CD4-positive, alpha-beta memory T cell (primary cell): Measurements from ENCODE around the gene AKT3. TPM values are rescaled to one million over a fixed set of nuclear protein-coding genes. Genes with fewer than 3 reads are reported as not detected.

Experiments used
- CTCF ChIA-PET: fragments of 350-600 bp; sonication (Branson Sonifier 250); formaldehyde crosslinking; loops from one replicate; lab custom pipeline; 2021; ENCODE audit warnings: inconsistent platforms; ENCODE audit not compliant: partially characterized antibody; lab: Charles Lee
- POLR2A ChIA-PET: fragments of 350-600 bp; sonication (Branson Sonifier 250); formaldehyde crosslinking; loops from one replicate; lab custom pipeline; 2021; ENCODE audit not compliant: partially characterized antibody; lab: Charles Lee
- DNase-seq, 5 donors: peaks; one replicate each; pipeline versions ENCODE4 v3.0.0 to v3.0.0-alpha.2; 2020 to 2022; ENCODE audit warnings: mixed read lengths in 1 of 5
- H3K27ac ChIP-seq: one replicate; pipeline ENCODE4 v1.7.0; 2013; ENCODE audit warnings: low read depth, low read length
- H3K27me3 ChIP-seq: 2 replicates; pipeline ENCODE4 v1.7.0; 2013; ENCODE audit warnings: mild to moderate bottlenecking, low read length, moderate library complexity; ENCODE audit not compliant: insufficient read depth
- H3K36me3 ChIP-seq: 2 replicates; pipeline ENCODE4 v1.7.0; 2013; ENCODE audit warnings: mild to moderate bottlenecking, low read length, moderate library complexity; ENCODE audit not compliant: insufficient read depth
- H3K4me1 ChIP-seq: 2 replicates; pipeline ENCODE4 v1.7.0; 2013; ENCODE audit warnings: mild to moderate bottlenecking, low read length, moderate library complexity; ENCODE audit not compliant: insufficient read depth
- H3K4me3 ChIP-seq, 2 donors: one replicate each; pipeline ENCODE4 v1.7.0; 2013; ENCODE audit warnings: low read length in 2 of 2, mild to moderate bottlenecking in 1 of 2
- H3K9me3 ChIP-seq, 2 donors: one replicate each; pipeline ENCODE4 v1.7.0; 2013; ENCODE audit warnings: low read length in 2 of 2, control low read depth in 1 of 2; ENCODE audit not compliant: control insufficient read depth in 1 of 2
- H3K27ac Mint-ChIP-seq, 7 donors: one replicate each; pipeline ENCODE4 v1.8.0; 2020 to 2021; ENCODE audit warnings: mixed read lengths in 7 of 7, mild to moderate bottlenecking in 6 of 7, inconsistent platforms in 3 of 7, moderate library complexity in 3 of 7
- H3K27me3 Mint-ChIP-seq, 2 donors: one replicate each; pipeline ENCODE4 v1.8.0; 2020 to 2021; ENCODE audit warnings: mixed read lengths in 2 of 2
- H3K36me3 Mint-ChIP-seq, 2 donors: one replicate each; pipeline ENCODE4 v1.8.0; 2020 to 2021; ENCODE audit warnings: mixed read lengths in 2 of 2, inconsistent platforms in 1 of 2, mild to moderate bottlenecking in 1 of 2
- H3K4me1 Mint-ChIP-seq, 4 donors: one replicate each; pipeline ENCODE4 v1.8.0; 2020 to 2021; ENCODE audit warnings: mixed read lengths in 4 of 4, mild to moderate bottlenecking in 1 of 4
- H3K4me3 Mint-ChIP-seq, 8 donors: one replicate each; pipeline ENCODE4 v1.8.0; 2020 to 2021; ENCODE audit warnings: mixed read lengths in 8 of 8, mild to moderate bottlenecking in 7 of 8, moderate library complexity in 6 of 8, inconsistent platforms in 3 of 8
- H3K9me3 Mint-ChIP-seq, 8 donors: one replicate each; pipeline ENCODE4 v1.8.0; 2020 to 2021; ENCODE audit warnings: mixed read lengths in 8 of 8, mild to moderate bottlenecking in 5 of 8, inconsistent platforms in 3 of 8, moderate library complexity in 1 of 8
- intact Hi-C: fragments of 100-400 bp; cut with micrococcal nuclease; formaldehyde crosslinking; loops from one replicate; pipeline ENCODE4 v1.15.1; 2023
- polyA plus RNA-seq, 2 donors: library from polyadenylated mRNA; unstranded; fragments of 300-500 nt; fragmentation: Illumina TruSeq; gene quantifications; one replicate each; pipeline ENCODE4 v1.2.3, GENCODE V29; 2021
- total RNA-seq, 2 experiments: library from RNA; stranded (reverse); gene quantifications; one replicate each; pipeline ENCODE4 v1.2.3, GENCODE V29; 2021

AKT3 gene
- total and polyA plus RNA-seq, 4 experiments from 2014 or later, result 0.56 to 152 (median 77.1) TPM

DNA sequence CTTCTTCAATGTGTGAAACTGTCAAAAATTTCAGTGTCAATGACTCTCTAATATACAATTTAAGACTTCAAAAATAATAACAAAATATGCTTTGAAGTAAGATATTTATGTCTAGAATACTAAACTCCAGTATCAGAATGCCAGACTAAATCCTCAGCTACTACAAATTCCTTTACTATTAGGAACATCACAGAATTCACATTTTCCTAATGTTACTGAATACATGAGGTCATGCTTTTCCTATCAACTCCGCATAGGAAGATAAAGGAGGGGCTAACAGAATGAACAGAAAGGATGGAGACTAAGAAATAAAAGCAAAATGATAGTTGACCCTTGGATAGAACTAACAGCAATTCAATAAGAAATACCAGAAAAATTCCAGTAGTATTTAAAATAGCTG, 301.5 kb downstream of the AKT3 start:
- H3K9me3 ChIP-seq, result no peaks in the 10 kb centered on the region
- H3K27ac Mint-ChIP-seq, result no peak overlapping the region
- ChIA-PET CTCF (interaction anchor here (2.1 kb wide), 1 partner anchor 200 kb away, joined by 4 read pairs; no protein-coding TSS in a partner anchor), POLR2A (no interaction called here)
- H3K27me3 ChIP-seq, result no peaks in the 10 kb centered on the region
- H3K27me3 Mint-ChIP-seq, result no peaks in the 10 kb centered on the region
- H3K36me3 Mint-ChIP-seq, result peaks cover 54 to 58% of the 10 kb centered on the region in 2 donors
- H3K4me3 Mint-ChIP-seq, result no peak overlapping the region
- no peak for DNase-seq
- no peaks in the 10 kb centered on the region for H3K4me1 ChIP-seq
- no peaks in the 10 kb centered on the region for H3K9me3 Mint-ChIP-seq
- H3K4me3 ChIP-seq, result no peak overlapping the region
- intact Hi-C loops, result no loop called here
- peaks cover 0 to 3% (median 1%) of the 10 kb centered on the region in 4 donors for H3K4me1 Mint-ChIP-seq
- H3K27ac ChIP-seq, result no peak overlapping the region
- no peaks in the 10 kb centered on the region for H3K36me3 ChIP-seq

DNA sequence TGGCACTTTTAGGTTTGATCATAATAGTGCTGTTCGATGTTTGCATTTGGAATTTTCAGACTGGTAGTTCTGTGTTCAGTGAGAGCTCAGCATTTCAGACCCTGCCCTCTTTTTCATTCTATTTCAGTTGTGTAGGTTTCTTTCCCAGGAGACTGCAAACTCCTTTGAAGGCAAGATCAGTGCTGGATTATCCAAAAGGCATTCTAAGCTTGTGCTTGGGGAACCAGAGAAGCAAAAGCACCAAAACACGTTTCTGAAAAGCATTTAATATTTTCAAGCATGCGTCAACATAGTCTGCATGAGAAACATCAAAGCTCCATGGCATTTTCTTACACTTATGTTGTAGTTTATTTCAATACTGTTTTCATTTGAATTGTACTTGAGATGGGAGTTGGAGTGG, 302.2 kb downstream of the AKT3 start:
- Histone ChIP-seq H3K4me3 (no peak overlapping the region), H3K27ac (no peak overlapping the region), H3K36me3 (no peaks in the 10 kb centered on the region), H3K27me3 (no peaks in the 10 kb centered on the region), H3K4me1 (no peaks in the 10 kb centered on the region), H3K9me3 (no peaks in the 10 kb centered on the region)
- no peaks in the 10 kb centered on the region for H3K27me3 Mint-ChIP-seq
- H3K36me3 Mint-ChIP-seq, result peaks cover 54 to 63% of the 10 kb centered on the region in 2 donors
- ChIA-PET CTCF (interaction anchor here (2.1 kb wide), 1 partner anchor 201 kb away, joined by 4 read pairs; no protein-coding TSS in a partner anchor), POLR2A (no interaction called here)
- intact Hi-C loops, result no loop called here
- H3K9me3 Mint-ChIP-seq, result no peaks in the 10 kb centered on the region
- H3K4me1 Mint-ChIP-seq, result peaks cover 0 to 5% (median 3%) of the 10 kb centered on the region in 4 donors
- H3K4me3 Mint-ChIP-seq, result no peak overlapping the region
- H3K27ac Mint-ChIP-seq, result no peak overlapping the region
- no peak for DNase-seq

DNA sequence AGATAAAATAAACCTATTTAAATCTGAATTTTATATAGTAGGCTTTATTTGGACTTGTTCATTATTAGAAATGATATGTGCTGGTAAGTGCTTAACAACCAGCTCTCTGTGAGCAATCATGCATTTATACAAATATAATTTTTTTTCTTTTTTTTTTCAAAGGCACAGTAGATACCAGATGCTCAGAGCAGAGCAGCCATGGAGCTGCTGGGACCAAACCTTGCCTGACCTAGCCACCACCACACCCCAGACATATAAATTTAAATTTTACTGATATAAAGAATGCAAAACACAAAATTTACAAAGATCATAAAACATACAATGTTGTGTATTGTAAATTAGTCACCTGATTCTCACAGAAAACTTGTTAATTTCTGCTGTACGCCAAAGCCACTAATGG, 303.6 kb downstream of the AKT3 start:
- DNase-seq, result no peak
- H3K4me3 Mint-ChIP-seq, result no peak overlapping the region
- Histone ChIP-seq H3K9me3 (no peaks in the 10 kb centered on the region), H3K27me3 (no peaks in the 10 kb centered on the region), H3K4me3 (no peak overlapping the region), H3K4me1 (no peaks in the 10 kb centered on the region), H3K36me3 (no peaks in the 10 kb centered on the region), H3K27ac (no peak overlapping the region)
- CTCF ChIA-PET, result no interaction called here
- no peak overlapping the region for H3K27ac Mint-ChIP-seq
- peaks cover 53 to 62% of the 10 kb centered on the region in 2 donors for H3K36me3 Mint-ChIP-seq
- POLR2A ChIA-PET, result no interaction called here
- peaks cover 0 to 10% (median 5%) of the 10 kb centered on the region in 4 donors for H3K4me1 Mint-ChIP-seq
- no peaks in the 10 kb centered on the region for H3K27me3 Mint-ChIP-seq
- intact Hi-C loops, result no loop called here
- H3K9me3 Mint-ChIP-seq, result no peaks in the 10 kb centered on the region

DNA sequence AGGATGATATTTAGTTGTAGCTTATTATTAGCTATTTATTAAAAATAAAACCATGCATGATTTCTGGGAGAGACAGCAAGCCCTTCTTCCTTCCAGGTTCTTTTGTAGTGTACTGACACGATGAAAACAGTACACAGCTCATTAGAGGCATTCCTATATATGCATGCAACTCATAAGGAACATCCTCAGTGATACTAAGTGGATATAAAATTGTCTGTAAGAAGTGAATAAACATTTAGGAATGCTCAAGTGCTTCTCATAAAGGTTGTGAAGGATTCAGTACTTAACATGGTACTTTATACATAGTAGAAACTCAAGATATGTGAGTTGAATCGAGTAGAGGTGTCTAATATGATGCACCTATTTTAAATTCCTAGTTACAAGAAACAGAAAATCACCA, 306.5 kb downstream of the AKT3 start:
- DNase-seq, result no peak
- ChIA-PET POLR2A (no interaction called here), CTCF (no interaction called here)
- intact Hi-C loops, result no loop called here
- peaks cover 1 to 12% (median 4%) of the 10 kb centered on the region in 4 donors for H3K4me1 Mint-ChIP-seq
- Histone ChIP-seq H3K4me3 (no peak overlapping the region), H3K27ac (no peak overlapping the region), H3K27me3 (no peaks in the 10 kb centered on the region), H3K36me3 (no peaks in the 10 kb centered on the region), H3K4me1 (no peaks in the 10 kb centered on the region), H3K9me3 (no peaks in the 10 kb centered on the region)
- H3K27me3 Mint-ChIP-seq, result no peaks in the 10 kb centered on the region
- H3K36me3 Mint-ChIP-seq, result peaks cover 41 to 53% of the 10 kb centered on the region in 2 donors
- no peak overlapping the region for H3K4me3 Mint-ChIP-seq
- H3K9me3 Mint-ChIP-seq, result no peaks in the 10 kb centered on the region
- H3K27ac Mint-ChIP-seq, result peak overlapping the region in 2 of 7 donors; percentile 17 to 31

DNA sequence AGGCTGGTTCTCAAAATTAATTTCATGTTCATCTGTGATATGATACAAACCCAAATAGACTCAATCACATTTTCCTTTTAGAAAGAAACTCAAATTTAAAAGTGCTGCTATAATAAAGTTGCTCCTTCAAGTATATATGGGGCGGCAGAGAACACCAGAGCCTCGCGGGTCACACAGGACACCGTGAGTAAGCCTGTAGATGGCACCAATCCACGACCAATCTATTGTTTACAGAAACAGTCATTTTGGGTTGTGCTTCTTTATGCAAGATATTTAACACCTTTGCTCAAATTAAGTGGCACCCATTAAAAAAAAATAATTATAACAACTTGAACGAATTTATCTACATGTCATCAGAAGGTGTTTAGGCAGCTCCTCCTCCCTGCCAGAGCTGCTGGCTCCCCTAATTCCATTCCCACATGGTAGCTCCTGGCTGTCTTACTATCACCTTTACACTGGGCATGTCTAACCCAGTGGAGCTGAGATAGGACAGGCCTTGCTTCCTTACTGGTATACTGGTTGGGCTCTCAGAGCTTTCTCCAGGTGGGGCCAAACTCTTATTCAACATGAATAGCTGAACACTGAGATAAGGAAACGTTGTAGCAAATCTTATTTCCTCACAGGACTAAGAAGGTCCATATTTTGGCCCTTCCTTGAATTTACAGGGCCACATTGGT, 307.2 kb downstream of the AKT3 start:
- peak overlapping the region in 1 of 7 donors; percentile 16 for H3K27ac Mint-ChIP-seq
- DNase-seq, result no peak
- Histone ChIP-seq H3K27ac (no peak overlapping the region), H3K9me3 (no peaks in the 10 kb centered on the region), H3K36me3 (no peaks in the 10 kb centered on the region), H3K4me3 (no peak overlapping the region), H3K27me3 (no peaks in the 10 kb centered on the region), H3K4me1 (no peaks in the 10 kb centered on the region)
- ChIA-PET CTCF (no interaction called here), POLR2A (no interaction called here)
- intact Hi-C loops, result no loop called here
- no peak overlapping the region for H3K4me3 Mint-ChIP-seq
- H3K36me3 Mint-ChIP-seq, result peaks cover 39 to 56% of the 10 kb centered on the region in 2 donors
- peaks cover 1 to 12% (median 4%) of the 10 kb centered on the region in 4 donors for H3K4me1 Mint-ChIP-seq
- no peaks in the 10 kb centered on the region for H3K9me3 Mint-ChIP-seq
- H3K27me3 Mint-ChIP-seq, result no peaks in the 10 kb centered on the region

DNA sequence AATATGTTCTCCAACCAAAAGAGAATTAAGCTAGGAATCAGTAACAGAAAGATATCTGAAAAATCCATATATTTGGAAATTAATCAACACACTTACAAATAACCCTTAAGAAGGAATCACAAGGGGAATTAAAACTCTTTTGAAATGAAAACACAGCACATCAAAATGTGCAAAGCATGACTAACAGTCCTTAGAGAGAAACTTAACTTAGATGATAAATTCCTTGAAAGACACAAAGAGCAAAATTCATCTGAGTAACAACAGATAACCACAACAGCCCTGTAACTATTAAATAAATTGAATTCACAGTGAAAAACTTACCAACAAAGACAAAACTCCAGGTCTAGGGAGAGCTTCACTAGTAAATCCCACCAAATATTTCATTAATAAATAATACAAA, 310.4 kb downstream of the AKT3 start:
- DNase-seq, result no peak
- CTCF ChIA-PET, result no interaction called here
- no peaks in the 10 kb centered on the region for H3K4me1 ChIP-seq
- no peak overlapping the region for H3K4me3 ChIP-seq
- Mint-ChIP-seq H3K36me3 (peaks cover 30 to 57% of the 10 kb centered on the region in 2 donors), H3K4me1 (peaks cover 1 to 17% (median 4%) of the 10 kb centered on the region in 4 donors), H3K9me3 (no peaks in the 10 kb centered on the region), H3K27ac (no peak overlapping the region), H3K27me3 (no peaks in the 10 kb centered on the region), H3K4me3 (no peak overlapping the region)
- H3K27me3 ChIP-seq, result no peaks in the 10 kb centered on the region
- H3K9me3 ChIP-seq, result no peaks in the 10 kb centered on the region
- POLR2A ChIA-PET, result no interaction called here
- no peak overlapping the region for H3K27ac ChIP-seq
- H3K36me3 ChIP-seq, result no peaks in the 10 kb centered on the region
- intact Hi-C loops, result no loop called here

DNA sequence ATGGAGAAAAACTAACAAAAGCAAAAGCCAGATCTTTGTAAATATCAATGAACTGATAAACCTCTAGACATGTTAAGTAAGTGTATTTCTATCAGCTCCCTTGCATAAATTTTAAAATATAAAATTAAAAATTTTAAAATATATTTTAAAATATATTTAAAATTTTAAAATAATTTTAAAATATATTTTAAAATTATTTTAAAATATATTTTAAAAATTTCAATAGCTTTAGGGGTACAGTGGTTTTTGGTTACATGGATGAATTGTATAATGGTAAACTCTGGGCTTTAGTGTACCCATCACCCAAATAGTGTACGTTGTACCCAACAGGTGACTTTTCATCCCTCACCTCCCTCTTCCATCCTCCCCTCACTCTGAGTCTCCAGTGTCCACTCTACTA, 315.0 kb downstream of the AKT3 start:
- Histone ChIP-seq H3K36me3 (no peaks in the 10 kb centered on the region), H3K4me1 (no peaks in the 10 kb centered on the region), H3K27ac (no peak overlapping the region), H3K27me3 (no peaks in the 10 kb centered on the region), H3K9me3 (no peaks in the 10 kb centered on the region), H3K4me3 (no peak overlapping the region)
- intact Hi-C loops, result no loop called here
- H3K36me3 Mint-ChIP-seq, result peaks cover 27 to 55% of the 10 kb centered on the region in 2 donors
- H3K27ac Mint-ChIP-seq, result no peak overlapping the region
- POLR2A ChIA-PET, result no interaction called here
- H3K9me3 Mint-ChIP-seq, result no peaks in the 10 kb centered on the region
- no peak for DNase-seq
- no peaks in the 10 kb centered on the region for H3K27me3 Mint-ChIP-seq
- CTCF ChIA-PET, result interaction anchor here (1.3 kb wide), 1 partner anchor 29 kb away, joined by 4 read pairs; no protein-coding TSS in a partner anchor
- H3K4me3 Mint-ChIP-seq, result no peak overlapping the region
- peaks cover 0 to 5% (median 3%) of the 10 kb centered on the region in 4 donors for H3K4me1 Mint-ChIP-seq
